Pancreas (tissue), 10 donors: Measurements from ENCODE around the gene RFT1. TPM values are rescaled to one million over a fixed set of nuclear protein-coding genes. Genes with fewer than 3 reads are reported as not detected.

Experiments
- ATAC-seq, 4 donors: fragments of 200-7000 bp; cut with Tn5 transposase; one replicate each; pipeline versions ENCODE4 v1.8.0 to v1.9.1; 2020; ENCODE audit warnings: mild to moderate bottlenecking in 4 of 4, moderate library complexity in 4 of 4
- DNase-seq, 6 donors: peaks; one replicate each; pipeline ENCODE4 v3.0.0-alpha.2; 2020
- FAIRE-seq: peaks from 2 replicates; lab custom pipeline; 2012; peaks lifted over from hg19 to GRCh38; lab: Jason Lieb, UNC
- H3K27ac ChIP-seq, 4 donors: fragments of 200-600 bp; sonication (generic); 1 replicate in 3 of 4; 2 replicates in 1 of 4; pipeline versions ENCODE4 v1.5.0 to v1.8.0; 2020
- H3K27me3 ChIP-seq, 4 donors: fragments of 200-600 bp; one replicate each; pipeline ENCODE4 v1.8.0; 2021
- H3K36me3 ChIP-seq, 3 donors: fragments of 200-600 bp; sonication (generic) in 1 of 3; one replicate each; pipeline versions ENCODE4 v1.5.0 to v1.8.0; 2020 to 2021
- H3K4me1 ChIP-seq, 3 donors: fragments of 200-600 bp; one replicate each; pipeline ENCODE4 v1.8.0; 2021
- H3K4me3 ChIP-seq, 4 donors: fragments of 200-600 bp; sonication (generic) in 2 of 4; one replicate each; pipeline versions ENCODE4 v1.5.0 to v1.8.0; 2020 to 2021
- H3K9me3 ChIP-seq, 4 donors: fragments of 200-600 bp; one replicate each; pipeline ENCODE4 v1.8.0; 2021
- WGBS, 2 donors: extraction: QIAGEN DNeasy Blood & Tissue Kit; methylation state at CpG; one replicate each; pipeline ENCODE4 v1.1.7; 2013; 5-methylcytosine and 5-hydroxymethylcytosine counted together
- intact Hi-C, 3 donors: fragments of 100-400 bp; cut with DNase I; formaldehyde crosslinking; loops; one replicate each; pipeline versions ENCODE4 v1.11.1 to v1.14.2; 2022
- polyA plus RNA-seq, 2 donors: library from polyadenylated mRNA; stranded (reverse); fragments of 200-250 nt; gene quantifications; one replicate each; pipeline ENCODE4 v1.2.3, GENCODE V29; 2013
- total RNA-seq, 6 donors: library from RNA; stranded (reverse); fragmentation: NEBNext Ultra II Directional in 4 of 6; extraction: Animal tissue kit (Norgen Biotek cat#: 25700) in 4 of 6; gene quantifications; one replicate each; pipeline versions ENCODE4 v1.2.1 to v1.2.4, GENCODE V29; 2021 to 2023
- TF ChIP-seq, protein P1 (sequence below), 4 donors: fragments of 200-600 bp; sonication (generic) in 3 of 4; IDR thresholded peaks; one replicate each; pipeline versions ENCODE4 v1.5.0 to v1.8.0; 2021; ENCODE audit warnings: antibody characterized with exemption in 4 of 4
- donor health status: healthy with polysubstance abuse.
- donor health status: DM: no; HTN: no; CAD: no; lungs with moderate emphysema.
- donor health status: DM: no; HTN: no; CAD: no.
- donor health status: control.
- donor health status: control.
- donor health status: Bipolar disorder and iron deficiency.
- donor health status: DM: yes; HTN: yes; CAD: no.
- donor health status: DM: no; HTN: no; CAD: no.
- donor health status: DM: no; HTN: no; CAD: no.
- donor health status: DM: yes; HTN: yes; CAD: no.

RFT1 gene
- total and polyA plus RNA-seq, 8 donors, result 6.9 to 20.4 (median 15.0) TPM

DNA sequence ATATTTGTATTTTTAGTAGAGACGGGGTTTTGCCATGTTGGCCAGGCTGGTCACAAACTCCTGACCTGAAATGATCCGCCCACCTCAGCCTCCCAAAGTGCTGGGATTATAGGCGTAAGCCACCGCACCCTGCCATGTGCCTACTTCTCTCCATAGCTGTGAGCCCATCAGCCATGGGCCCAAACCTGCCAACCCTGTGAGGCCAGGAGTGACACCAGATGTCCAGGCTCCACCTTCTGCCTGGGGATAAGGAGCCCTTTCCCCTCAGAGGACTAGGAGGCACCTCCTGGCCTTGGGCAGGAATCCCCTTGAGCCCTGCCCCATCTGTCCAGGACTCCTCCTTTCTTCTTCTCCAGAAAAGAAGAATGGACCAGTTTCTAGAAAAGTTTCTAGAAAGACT, 14.2 kb upstream of the RFT1 start:
- 83 to 86% methylated on average over 4 of the region's 4 CpGs for WGBS, 2 donors
- H3K4me1 ChIP-seq, result peaks cover 15 to 34% (median 30%) of the 10 kb centered on the region in 3 donors
- ATAC-seq, result no peak
- intact Hi-C loops, result no loop called here
- peak overlapping the region; percentile 44 to 69 (median 56) for H3K27ac ChIP-seq
- H3K9me3 ChIP-seq, result no peaks in the 10 kb centered on the region
- no peak for FAIRE-seq
- no peak overlapping the region for H3K4me3 ChIP-seq
- H3K27me3 ChIP-seq, result no peaks in the 10 kb centered on the region
- no peaks in the 10 kb centered on the region for H3K36me3 ChIP-seq
- peak in 1 of 6 donors; percentile 25 for DNase-seq
- TF ChIP-seq, protein P1, sequence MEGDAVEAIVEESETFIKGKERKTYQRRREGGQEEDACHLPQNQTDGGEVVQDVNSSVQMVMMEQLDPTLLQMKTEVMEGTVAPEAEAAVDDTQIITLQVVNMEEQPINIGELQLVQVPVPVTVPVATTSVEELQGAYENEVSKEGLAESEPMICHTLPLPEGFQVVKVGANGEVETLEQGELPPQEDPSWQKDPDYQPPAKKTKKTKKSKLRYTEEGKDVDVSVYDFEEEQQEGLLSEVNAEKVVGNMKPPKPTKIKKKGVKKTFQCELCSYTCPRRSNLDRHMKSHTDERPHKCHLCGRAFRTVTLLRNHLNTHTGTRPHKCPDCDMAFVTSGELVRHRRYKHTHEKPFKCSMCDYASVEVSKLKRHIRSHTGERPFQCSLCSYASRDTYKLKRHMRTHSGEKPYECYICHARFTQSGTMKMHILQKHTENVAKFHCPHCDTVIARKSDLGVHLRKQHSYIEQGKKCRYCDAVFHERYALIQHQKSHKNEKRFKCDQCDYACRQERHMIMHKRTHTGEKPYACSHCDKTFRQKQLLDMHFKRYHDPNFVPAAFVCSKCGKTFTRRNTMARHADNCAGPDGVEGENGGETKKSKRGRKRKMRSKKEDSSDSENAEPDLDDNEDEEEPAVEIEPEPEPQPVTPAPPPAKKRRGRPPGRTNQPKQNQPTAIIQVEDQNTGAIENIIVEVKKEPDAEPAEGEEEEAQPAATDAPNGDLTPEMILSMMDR (IDR thresholded peaks at IDR 0.05), result no peak

DNA sequence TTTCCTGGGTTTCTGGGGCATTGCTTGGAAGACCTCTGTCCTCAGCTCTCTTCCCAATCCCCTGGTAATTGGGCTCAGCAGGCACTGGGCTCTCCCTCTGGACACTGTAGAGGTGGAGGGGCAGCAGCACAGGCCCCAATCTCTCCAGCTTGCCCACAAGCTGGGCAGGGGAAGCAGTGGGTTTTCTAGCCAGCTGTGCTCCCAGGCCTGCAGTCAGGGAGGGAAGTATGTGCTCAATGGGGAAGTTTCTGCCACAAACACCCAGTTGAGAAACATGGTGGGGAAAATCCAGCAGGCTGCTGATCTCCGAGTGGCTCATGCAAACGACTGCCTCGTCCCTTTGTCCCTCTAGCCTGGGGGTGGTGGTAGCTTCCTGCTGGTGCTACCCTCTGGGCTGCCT, 12.8 kb upstream of the RFT1 start:
- TF ChIP-seq, protein P1 (IDR thresholded peaks at IDR 0.05), result no peak
- H3K27ac ChIP-seq, result peak overlapping the region in 1 of 4 donors; percentile 27
- H3K9me3 ChIP-seq, result no peaks in the 10 kb centered on the region
- FAIRE-seq (no peak), ATAC-seq (peak in 1 of 4 donors; percentile 16), DNase-seq (no peak)
- WGBS, 2 donors, result 85 to 97% methylated on average over 3 of the region's 3 CpGs
- H3K4me3 ChIP-seq, result no peak overlapping the region
- no peaks in the 10 kb centered on the region for H3K27me3 ChIP-seq
- H3K4me1 ChIP-seq, result peaks cover 18 to 33% (median 30%) of the 10 kb centered on the region in 3 donors
- intact Hi-C loops, result no loop called here
- no peaks in the 10 kb centered on the region for H3K36me3 ChIP-seq

DNA sequence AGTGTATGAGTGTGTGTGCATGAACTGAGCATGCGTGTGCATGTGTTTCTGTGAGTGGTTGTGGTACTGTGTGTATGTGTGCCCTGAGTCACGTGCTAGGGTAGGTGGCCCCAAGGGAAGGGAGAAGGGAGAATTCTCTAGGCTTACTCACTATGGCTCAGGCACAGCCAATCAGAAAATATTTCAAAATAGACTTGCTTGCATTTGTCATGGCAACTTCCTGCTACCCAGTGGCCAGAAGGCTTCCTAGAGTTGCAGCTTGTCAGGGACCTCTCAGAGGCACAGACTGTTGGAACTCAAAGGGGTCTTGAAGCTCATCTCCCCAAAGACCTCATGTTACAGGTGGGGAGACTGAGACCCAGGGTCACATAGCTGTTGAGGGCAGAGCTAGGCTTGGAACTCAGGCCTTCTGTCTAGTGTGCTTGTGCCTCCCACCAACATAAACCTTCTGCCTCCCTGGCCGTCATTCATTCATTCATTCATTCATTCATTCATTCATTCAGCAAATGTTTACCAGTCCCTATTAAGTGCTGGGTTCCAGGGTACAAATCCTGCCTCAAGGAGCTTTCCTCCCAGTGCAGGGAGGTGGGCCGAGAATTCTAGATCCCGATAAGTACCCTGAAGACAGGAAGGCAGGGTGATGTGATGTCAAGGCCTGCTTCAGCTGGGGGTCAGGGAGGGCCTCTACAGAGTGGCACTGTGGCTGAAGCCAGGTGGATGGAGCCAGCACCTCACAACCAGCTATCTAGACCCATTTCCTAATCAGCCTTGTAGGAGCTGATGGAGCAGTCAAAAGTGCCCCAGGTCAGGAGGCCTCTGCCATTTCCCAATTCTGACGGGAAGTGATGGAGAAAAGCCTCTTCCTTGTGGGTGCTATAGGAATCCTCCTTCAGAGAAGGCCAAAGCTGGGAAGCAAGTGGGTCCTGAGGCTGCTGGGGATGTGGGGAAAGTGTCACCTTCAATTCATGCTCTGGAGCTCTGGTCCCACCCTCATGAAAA, 10.9 kb upstream of the RFT1 start:
- WGBS, 2 donors, result 71 to 75% methylated on average over 6 of the region's 6 CpGs
- TF ChIP-seq, protein P1 (IDR thresholded peaks at IDR 0.05), result no peak
- intact Hi-C loops, result no loop called here
- peaks cover 17 to 22% (median 20%) of the 10 kb centered on the region in 3 donors for H3K4me1 ChIP-seq
- H3K36me3 ChIP-seq, result no peaks in the 10 kb centered on the region
- no peak for FAIRE-seq
- no peak for DNase-seq
- no peaks in the 10 kb centered on the region for H3K9me3 ChIP-seq
- no peaks in the 10 kb centered on the region for H3K27me3 ChIP-seq
- H3K4me3 ChIP-seq, result no peak overlapping the region
- no peak overlapping the region for H3K27ac ChIP-seq
- peak in 1 of 4 donors; percentile 42 for ATAC-seq

DNA sequence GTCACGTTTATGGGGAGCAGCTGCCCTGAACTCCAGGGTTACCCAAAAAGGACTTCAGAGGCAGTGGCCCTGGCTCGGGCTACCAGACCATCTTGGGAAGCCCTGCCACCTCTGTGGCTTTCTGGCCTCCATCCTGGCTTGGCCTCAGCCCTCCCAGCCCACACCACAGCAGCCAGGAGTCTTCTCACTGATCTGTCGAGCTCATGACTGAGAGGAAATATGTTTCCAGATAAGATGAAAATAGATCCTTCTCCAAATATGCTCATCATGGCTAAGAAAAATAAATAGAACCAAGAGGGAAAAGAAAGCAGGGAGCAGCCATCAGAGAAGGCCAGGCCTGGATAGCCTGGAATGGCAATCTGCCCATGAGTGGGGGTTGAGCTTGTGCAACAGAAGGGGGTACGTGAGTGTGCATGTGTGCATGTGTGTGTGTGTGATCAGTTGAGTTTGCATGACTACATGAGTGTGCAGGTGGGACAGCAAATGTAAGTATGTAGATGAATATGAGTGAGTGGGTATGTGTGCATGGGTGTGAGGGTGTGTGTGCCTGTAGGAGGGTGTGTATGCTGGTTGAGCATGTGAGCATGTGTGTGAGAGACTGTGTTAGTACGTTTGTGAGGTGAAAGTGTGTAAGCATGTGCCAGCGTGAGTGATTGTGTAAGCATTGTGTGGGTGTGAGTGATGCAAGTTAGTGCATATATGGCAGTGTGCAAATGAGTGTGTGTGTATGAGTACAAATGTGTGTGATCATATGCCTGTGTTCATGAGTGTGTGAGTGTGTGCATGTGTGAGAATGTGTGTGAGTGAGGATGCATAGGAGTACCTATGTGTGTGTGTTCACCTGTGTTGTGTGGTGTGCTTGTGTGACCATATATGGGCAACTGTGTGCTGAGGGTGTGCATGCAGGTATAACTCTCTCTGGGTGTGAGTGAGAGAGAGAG, 9.9 kb upstream of the RFT1 start:
- ATAC-seq (no peak), DNase-seq (no peak), FAIRE-seq (no peak)
- no peak overlapping the region for H3K27ac ChIP-seq
- peaks cover 9 to 12% (median 11%) of the 10 kb centered on the region in 3 donors for H3K4me1 ChIP-seq
- 63 to 66% methylated on average over 6 of the region's 6 CpGs for WGBS, 2 donors
- H3K4me3 ChIP-seq, result no peak overlapping the region
- intact Hi-C loops, result no loop called here
- no peaks in the 10 kb centered on the region for H3K9me3 ChIP-seq
- H3K36me3 ChIP-seq, result no peaks in the 10 kb centered on the region
- H3K27me3 ChIP-seq, result no peaks in the 10 kb centered on the region
- TF ChIP-seq, protein P1 (IDR thresholded peaks at IDR 0.05), result no peak
